Glomerular visceral epithelial cell (primary cell): ENCODE measurements around the gene LRRC4C.

Experiments used
- DNase-seq: peaks from one replicate; pipeline ENCODE4 v3.0.0-alpha.2; 2016; ENCODE audit errors: extremely low spot score

LRRC4C gene

GRCh38 chr11:41323446-41323845 is 136.0 kb downstream of the LRRC4C start:
- DNase-seq, result no peak

GRCh38 chr11:41320653-41321052 is 138.8 kb downstream of the LRRC4C start:
- DNase-seq, result peak; percentile 18

DNA sequence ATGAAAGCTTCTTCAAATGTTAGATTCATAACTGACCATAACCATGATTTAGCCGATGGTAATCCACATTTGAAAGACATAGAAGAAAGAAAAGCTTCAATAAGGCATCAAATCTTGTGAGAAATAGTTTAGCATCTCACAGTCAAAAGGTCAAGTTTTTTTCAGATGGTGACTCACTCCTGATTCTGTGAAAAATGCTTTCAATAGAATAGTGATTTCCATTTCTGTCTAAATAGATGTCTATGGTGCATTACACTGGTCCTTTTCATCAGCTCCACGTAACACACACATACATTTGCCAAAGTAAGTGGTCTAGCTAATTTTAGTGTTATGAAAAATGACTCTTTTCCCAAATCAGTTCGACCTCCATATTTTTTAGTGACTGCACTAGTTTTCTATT is 139.2 kb downstream of the LRRC4C start:
- DNase-seq, result peak; percentile 2

DNA sequence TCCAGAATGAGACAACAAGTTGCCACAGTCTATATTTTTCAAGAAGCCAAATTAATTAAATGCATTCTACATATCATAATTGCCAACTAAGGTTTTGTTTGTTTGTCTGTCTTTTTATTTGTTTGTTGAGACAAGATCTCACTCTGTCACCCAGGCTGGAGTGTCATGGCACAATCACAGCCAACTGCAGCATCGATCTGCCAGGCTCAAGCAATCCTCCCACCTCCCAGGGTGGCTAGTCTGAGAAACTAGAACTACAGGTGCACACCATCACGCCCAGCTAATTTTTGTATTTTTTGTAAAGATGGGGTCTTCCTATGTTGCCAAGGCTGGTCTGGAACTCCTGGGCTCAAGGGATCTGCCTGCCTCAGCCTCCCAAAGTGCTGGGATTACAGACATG is 140.0 kb downstream of the LRRC4C start:
- no peak for DNase-seq

- DNase-seq, result peak; percentile 71
Measured at GRCh38 chr11:41316751-41317150, 142.7 kb downstream of the LRRC4C start.

GRCh38 chr11:41313226-41313625 is 146.2 kb downstream of the LRRC4C start:
- no peak for DNase-seq

DNA sequence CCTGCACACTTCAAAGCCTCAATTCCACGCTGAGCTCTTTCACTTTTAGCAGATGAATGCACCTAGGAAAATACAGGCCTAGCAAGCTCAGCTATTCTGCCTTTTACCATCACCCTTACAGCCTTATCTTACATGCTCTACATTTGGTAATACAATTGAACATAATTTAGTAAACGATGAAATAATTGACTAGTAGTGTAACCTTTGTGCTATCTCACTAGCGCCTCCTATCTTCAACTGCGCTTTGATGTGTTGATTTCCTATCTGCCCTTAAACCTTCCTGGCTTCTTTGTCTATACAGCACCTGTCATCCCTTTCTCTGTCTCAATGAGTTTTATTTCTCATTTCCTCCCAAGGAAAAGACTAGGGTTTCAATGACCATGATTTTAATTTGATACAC is 149.7 kb downstream of the LRRC4C start:
- no peak for DNase-seq

DNA sequence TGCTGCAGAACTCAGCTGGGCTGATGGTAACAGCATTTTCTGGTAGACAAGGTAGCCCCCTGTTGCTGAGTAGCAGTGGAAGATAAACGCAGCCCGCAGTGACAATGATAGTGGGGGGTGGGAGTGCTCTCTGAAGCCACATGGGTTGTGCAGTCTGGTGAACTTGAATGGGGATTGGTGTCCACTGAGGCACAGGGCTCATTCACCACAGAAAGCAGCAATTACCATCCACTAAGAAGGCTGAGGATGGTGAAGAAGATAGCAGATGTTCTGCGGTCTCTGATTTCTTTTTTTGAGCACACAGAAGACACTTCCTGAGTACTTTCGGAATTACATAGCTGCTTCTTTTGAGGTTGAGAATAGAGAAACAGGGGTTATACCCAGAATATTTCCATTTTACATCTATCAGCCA is 150.3 kb downstream of the LRRC4C start:
- no peak for DNase-seq

GRCh38 chr11:41308286-41308685 is 151.2 kb downstream of the LRRC4C start:
- DNase-seq, result no peak

GRCh38 chr11:41307296-41308080 is 152.0 kb downstream of the LRRC4C start:
- DNase-seq, result no peak

DNA sequence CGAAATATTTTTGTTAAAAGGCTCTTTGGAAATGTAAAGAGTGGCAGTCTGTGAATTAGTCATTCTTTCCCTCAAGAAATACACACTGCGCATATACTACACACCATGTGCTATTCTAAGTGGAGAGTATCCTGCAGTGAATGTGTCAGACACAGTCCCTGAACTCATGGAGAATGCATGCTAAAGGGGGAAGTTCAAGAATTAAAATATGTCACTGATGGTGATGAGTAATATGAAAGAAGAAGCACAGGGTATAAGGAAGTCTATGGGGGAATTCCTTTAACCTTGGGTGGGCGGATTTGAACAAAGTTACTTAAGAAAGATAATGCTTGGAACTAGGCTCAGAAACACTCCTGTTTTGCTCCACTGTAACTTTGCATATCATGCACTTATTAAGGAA is 153.0 kb downstream of the LRRC4C start:
- DNase-seq, result peak; percentile 56

DNA sequence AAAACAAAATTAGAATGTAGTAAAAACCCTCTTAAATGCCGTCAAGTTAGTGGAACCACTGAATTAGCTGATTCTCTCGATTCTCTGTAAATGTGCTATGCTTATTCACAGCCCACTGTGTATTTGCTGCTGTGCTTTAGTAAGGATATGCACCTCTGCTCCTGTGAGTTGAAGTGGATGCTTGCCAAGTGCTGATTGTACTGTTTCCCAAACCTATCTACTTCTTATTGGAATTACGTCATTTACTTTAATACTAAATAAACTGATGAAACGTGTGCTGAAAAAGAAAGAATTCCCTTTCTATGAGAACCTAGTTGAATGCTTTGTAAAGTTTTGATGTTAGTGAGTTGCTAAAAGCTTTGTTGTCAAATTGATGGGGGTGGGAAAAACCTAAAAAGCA is 158.4 kb downstream of the LRRC4C start:
- DNase-seq, result peak; percentile 30

DNA sequence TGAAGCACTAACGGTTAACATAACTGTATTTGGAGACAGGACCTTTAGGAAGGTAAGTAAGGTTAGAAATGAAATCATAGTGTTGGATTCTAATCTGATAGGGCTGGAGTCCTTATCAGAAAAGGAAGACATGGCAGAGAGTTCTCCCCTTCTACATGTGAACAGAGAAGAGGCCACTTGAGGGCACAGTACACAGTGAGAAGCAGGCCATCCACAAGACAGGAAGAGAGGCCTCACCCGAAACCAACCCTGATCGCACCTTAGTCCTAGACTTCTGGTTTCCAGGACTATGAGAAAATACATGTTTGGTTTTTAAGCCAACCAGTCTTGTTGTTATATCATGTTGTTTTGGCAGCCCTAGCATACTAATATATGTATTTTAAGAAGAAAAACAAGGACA is 170.0 kb downstream of the LRRC4C start:
- no peak for DNase-seq

DNA sequence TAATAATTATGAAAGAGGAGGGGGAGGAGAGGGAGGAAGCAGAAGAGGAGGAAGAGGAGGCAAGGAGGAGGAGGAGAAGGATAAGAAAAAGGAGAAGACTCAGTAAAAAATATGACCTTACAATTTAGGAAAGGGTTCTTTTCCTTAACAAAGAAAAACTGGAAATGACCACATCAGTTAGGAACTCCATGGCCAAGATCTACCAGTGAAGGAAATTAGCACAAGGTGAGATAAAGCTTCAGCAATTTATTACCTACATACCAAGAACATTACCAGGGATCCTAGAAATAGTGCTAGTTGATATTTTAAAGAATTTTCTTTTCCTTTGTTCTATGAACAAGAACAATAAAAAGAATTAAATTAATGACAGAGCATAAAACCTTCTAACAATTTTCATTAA is 172.7 kb downstream of the LRRC4C start:
- no peak for DNase-seq

DNA sequence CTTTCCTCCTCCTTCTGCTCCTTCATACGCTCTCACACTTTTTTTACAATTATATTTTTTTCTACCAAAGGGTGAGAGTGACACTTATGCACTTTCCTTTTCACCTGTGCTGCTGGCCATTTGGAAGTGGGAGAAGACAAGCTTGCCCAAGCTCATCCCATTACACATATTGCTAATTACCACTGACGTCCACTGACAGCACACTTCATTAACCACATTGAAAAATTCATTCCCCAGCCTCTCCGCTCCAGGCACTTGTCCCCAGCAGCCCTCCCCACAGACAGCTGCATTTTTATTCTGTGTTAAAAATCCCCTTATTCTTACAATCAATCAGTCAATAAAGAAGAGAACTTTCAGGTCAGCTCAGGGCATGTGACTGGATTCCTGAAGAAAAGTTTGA is 175.1 kb downstream of the LRRC4C start:
- DNase-seq, result no peak

- DNase-seq, result no peak
Measured at GRCh38 chr11:41283191-41283930, 176.1 kb downstream of the LRRC4C start.

DNA sequence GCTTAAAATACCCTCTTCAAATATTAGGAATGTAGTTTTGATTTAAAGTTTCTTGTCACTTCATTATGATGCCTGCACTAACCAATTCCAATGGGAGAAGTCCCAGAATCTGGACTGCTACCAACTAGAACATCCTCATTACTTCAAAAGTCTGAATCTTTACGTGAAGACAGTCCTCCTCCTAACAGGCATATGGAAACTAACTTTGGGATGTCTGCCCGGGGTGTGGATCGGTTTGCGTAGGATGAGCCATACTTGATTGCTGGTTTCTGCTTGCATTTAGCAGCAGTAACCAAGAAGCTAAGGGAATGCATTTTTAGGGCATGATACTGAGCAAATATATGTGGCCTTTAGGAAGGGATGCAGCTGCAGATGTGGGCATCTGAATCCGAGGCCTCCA is 177.1 kb downstream of the LRRC4C start:
- no peak for DNase-seq

DNA sequence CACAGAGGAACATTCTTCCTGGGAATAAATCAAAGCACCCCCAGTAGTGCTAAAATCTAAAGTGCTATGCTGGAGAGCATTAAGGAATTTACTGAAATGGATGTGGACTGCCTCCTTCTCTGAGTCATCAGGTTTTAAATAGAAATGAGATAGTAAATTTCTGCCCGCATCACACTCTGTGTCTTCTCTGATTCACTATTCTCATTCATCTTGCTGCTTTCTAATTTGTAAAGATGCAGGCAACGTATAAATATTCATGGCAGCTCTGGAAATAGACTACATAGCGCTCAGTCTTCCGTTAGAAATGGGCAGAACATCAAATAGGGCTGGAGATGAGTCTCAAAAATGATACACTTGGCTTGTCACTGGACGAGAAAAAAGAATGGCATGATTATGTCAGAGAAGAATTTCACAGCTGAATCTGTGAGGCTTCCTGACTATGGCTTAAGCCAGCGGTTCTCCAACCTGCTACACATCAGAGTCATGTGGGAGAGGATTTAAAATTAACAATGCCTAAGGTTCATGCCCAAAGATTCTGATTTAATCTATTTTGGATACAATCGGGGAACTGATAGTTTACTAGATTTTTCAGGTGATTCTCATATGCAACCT is 178.2 kb downstream of the LRRC4C start:
- DNase-seq, result peak; percentile 70

DNA sequence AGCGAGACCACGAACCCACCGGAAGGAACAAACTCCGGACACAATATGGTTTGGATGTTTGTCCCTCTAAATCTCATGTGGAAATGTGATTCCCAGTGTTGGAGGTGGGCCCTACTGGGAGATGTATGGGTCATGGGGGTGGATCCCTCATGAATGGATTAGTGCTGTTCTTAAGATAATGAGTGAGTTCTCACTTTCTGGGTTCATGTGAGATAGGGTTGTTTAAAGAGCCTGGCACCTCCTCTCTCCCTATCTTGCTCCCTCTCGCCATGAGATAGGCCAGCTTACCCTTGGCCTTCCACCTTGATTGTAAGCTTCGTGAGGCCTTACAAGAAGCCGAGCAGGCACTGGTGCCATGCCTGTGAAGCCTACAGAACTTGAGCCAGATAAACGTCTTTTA is 184.6 kb downstream of the LRRC4C start:
- DNase-seq, result no peak

DNA sequence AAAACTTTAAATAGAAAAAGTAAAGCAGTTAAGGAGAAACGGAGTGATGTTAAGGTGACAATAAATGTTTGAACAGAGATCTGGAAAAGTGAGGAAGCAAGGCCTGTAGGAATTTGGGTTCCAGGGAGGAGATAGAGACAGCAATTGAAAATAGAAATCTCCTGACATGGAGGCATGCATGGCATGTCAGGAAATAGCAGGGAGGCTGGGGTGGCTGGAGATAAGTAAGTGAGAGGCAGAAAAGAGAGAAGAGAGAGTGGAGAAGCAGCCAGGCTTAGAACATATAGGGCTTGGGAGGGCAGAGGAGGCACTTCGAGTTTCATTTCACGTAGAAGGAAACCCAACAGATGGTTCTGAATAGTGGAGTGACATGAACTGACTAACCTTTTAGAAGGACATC is 185.5 kb downstream of the LRRC4C start:
- no peak for DNase-seq

GRCh38 chr11:41267451-41267850 is 192.0 kb downstream of the LRRC4C start:
- DNase-seq, result no peak

DNA sequence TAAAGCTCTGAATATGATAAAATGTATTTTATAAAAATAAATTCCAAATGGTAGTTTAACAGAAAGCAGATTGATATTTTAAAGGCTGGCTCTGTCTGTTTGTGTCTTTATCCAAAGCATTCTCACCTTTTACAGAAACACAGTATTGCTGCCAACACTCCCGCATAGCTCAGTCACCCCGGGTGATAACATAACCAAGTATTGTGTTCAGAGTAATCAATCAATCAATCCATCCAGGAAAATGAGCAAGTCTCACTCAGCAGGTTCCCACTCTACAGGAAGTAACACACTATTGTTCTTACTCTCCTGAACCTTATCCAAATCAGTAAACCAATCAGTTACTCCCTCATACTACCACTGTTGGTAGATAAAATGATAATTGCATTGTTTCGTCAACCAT is 203.4 kb downstream of the LRRC4C start:
- DNase-seq, result no peak

GRCh38 chr11:41254966-41255365 is 204.5 kb downstream of the LRRC4C start:
- peak; percentile 0 for DNase-seq
